ENCODE data around the gene MINK1.

MINK1 gene

GRCh38 chr17:4836221-4836620, 3.1 kb downstream of the MINK1 start:
- WGBS, 2 experiments (ENCODE audit: insufficient coverage in 2 of 2), result 100% methylated on average over 3 of the region's 4 CpGs; no CpG with 5 or more reads in 1 of the 2 experiments
- Histone ChIP-seq H3K4me1 (ENCODE audit: control insufficient read depth, insufficient read depth, low read length, poor library complexity, severe bottlenecking) (peaks cover 30% of the 10 kb centered on the region), H3K4me3 (ENCODE audit: extremely low read depth, insufficient read depth, low read length, poor library complexity, severe bottlenecking) (no peak overlapping the region), H3K36me3 (ENCODE audit: control insufficient read depth, insufficient read depth, low read length) (peaks cover 31% of the 10 kb centered on the region), H3K9me3 (ENCODE audit: control insufficient read depth, low read length) (no peaks in the 10 kb centered on the region), H3K27ac (ENCODE audit: low read depth, low read length, severe bottlenecking) (no peak overlapping the region)

- Histone ChIP-seq H3K4me1 (ENCODE audit: control insufficient read depth, insufficient read depth, low read length, poor library complexity, severe bottlenecking) (peaks cover 30% of the 10 kb centered on the region), H3K4me3 (ENCODE audit: extremely low read depth, insufficient read depth, low read length, poor library complexity, severe bottlenecking) (no peak overlapping the region), H3K27ac (ENCODE audit: low read depth, low read length, severe bottlenecking) (peak overlapping the region; percentile 32), H3K36me3 (ENCODE audit: control insufficient read depth, insufficient read depth, low read length) (peaks cover 35% of the 10 kb centered on the region), H3K9me3 (ENCODE audit: control insufficient read depth, low read length) (no peaks in the 10 kb centered on the region)
- 86 to 87% methylated on average over 10 of the region's 13 CpGs for WGBS, 2 experiments (ENCODE audit: insufficient coverage in 2 of 2)
These were observed 4.5 kb downstream of the MINK1 start for GRCh38 chr17:4837471-4838308.

GRCh38 chr17:4838309-4838785, 5.2 kb downstream of the MINK1 start:
- no peaks in the 10 kb centered on the region for H3K9me3 ChIP-seq (ENCODE audit: control insufficient read depth, low read length)
- 60% methylated on average over 1 of the region's 3 CpGs; no CpG with 5 or more reads in 1 of the 2 experiments for WGBS, 2 experiments (ENCODE audit: insufficient coverage in 2 of 2)
- no peak overlapping the region for H3K4me3 ChIP-seq (ENCODE audit: extremely low read depth, insufficient read depth, low read length, poor library complexity, severe bottlenecking)
- peaks cover 30% of the 10 kb centered on the region for H3K4me1 ChIP-seq (ENCODE audit: control insufficient read depth, insufficient read depth, low read length, poor library complexity, severe bottlenecking)
- peaks cover 35% of the 10 kb centered on the region for H3K36me3 ChIP-seq (ENCODE audit: control insufficient read depth, insufficient read depth, low read length)
- H3K27ac ChIP-seq (ENCODE audit: low read depth, low read length, severe bottlenecking), result no peak overlapping the region

DNA sequence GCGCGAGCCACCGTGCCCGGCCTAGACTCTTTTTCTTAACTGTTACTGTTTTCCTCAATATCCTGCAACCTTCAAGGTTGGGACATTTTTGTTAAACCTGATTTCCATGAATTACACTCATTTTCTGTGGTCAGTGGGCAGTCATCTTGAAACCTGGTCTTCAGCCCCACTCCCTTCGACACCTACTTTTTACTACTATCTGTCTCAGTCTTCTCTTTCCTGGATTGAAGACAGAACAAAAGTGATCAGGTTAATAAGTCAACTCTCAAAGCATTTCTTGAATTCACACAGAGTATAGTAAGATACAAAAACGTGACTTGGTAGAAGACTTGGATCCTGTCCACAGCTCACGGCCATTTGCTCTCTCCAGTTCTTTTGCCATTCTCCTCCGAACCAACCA, 6.1 kb downstream of the MINK1 start:
- Histone ChIP-seq H3K9me3 (ENCODE audit: control insufficient read depth, low read length) (no peaks in the 10 kb centered on the region), H3K27ac (ENCODE audit: low read depth, low read length, severe bottlenecking) (no peak overlapping the region), H3K4me3 (ENCODE audit: extremely low read depth, insufficient read depth, low read length, poor library complexity, severe bottlenecking) (no peak overlapping the region), H3K4me1 (ENCODE audit: control insufficient read depth, insufficient read depth, low read length, poor library complexity, severe bottlenecking) (peaks cover 30% of the 10 kb centered on the region), H3K36me3 (ENCODE audit: control insufficient read depth, insufficient read depth, low read length) (peaks cover 43% of the 10 kb centered on the region)
- 96 to 97% methylated on average over 4 to 5 of the region's 8 CpGs for WGBS, 2 experiments (ENCODE audit: insufficient coverage in 2 of 2)

GRCh38 chr17:4839965-4840892, 7.1 kb downstream of the MINK1 start:
- Histone ChIP-seq H3K27ac (ENCODE audit: low read depth, low read length, severe bottlenecking) (no peak overlapping the region), H3K9me3 (ENCODE audit: control insufficient read depth, low read length) (no peaks in the 10 kb centered on the region), H3K4me1 (ENCODE audit: control insufficient read depth, insufficient read depth, low read length, poor library complexity, severe bottlenecking) (peaks cover 21% of the 10 kb centered on the region), H3K4me3 (ENCODE audit: extremely low read depth, insufficient read depth, low read length, poor library complexity, severe bottlenecking) (no peak overlapping the region), H3K36me3 (ENCODE audit: control insufficient read depth, insufficient read depth, low read length) (peaks cover 51% of the 10 kb centered on the region)
- 95 to 98% methylated on average over 6 to 7 of the region's 8 CpGs for WGBS, 2 experiments (ENCODE audit: insufficient coverage in 2 of 2)

GRCh38 chr17:4840893-4841242, 7.7 kb downstream of the MINK1 start:
- WGBS, 2 experiments (ENCODE audit: insufficient coverage in 2 of 2), result 81 to 86% methylated on average over 10 of the region's 10 CpGs
- Histone ChIP-seq H3K27ac (ENCODE audit: low read depth, low read length, severe bottlenecking) (no peak overlapping the region), H3K9me3 (ENCODE audit: control insufficient read depth, low read length) (no peaks in the 10 kb centered on the region)

GRCh38 chr17:4842376-4842775, 9.2 kb downstream of the MINK1 start:
- Histone ChIP-seq H3K27ac (ENCODE audit: low read depth, low read length, severe bottlenecking) (no peak overlapping the region), H3K36me3 (ENCODE audit: control insufficient read depth, insufficient read depth, low read length) (peaks cover 51% of the 10 kb centered on the region), H3K4me1 (ENCODE audit: control insufficient read depth, insufficient read depth, low read length, poor library complexity, severe bottlenecking) (peaks cover 16% of the 10 kb centered on the region), H3K9me3 (ENCODE audit: control insufficient read depth, low read length) (no peaks in the 10 kb centered on the region), H3K4me3 (ENCODE audit: extremely low read depth, insufficient read depth, low read length, poor library complexity, severe bottlenecking) (no peak overlapping the region)
- WGBS, 2 experiments (ENCODE audit: insufficient coverage in 2 of 2), result 94 to 100% methylated on average over 1 to 3 of the region's 3 CpGs

More at GRCh38 chr17:4840893-4841242, 7.7 kb downstream of the MINK1 start:
- peaks cover 55% of the 10 kb centered on the region for H3K36me3 ChIP-seq (ENCODE audit: control insufficient read depth, insufficient read depth, low read length)
- H3K4me1 ChIP-seq (ENCODE audit: control insufficient read depth, insufficient read depth, low read length, poor library complexity, severe bottlenecking), result peaks cover 18% of the 10 kb centered on the region
- H3K4me3 ChIP-seq (ENCODE audit: extremely low read depth, insufficient read depth, low read length, poor library complexity, severe bottlenecking), result no peak overlapping the region

DNA sequence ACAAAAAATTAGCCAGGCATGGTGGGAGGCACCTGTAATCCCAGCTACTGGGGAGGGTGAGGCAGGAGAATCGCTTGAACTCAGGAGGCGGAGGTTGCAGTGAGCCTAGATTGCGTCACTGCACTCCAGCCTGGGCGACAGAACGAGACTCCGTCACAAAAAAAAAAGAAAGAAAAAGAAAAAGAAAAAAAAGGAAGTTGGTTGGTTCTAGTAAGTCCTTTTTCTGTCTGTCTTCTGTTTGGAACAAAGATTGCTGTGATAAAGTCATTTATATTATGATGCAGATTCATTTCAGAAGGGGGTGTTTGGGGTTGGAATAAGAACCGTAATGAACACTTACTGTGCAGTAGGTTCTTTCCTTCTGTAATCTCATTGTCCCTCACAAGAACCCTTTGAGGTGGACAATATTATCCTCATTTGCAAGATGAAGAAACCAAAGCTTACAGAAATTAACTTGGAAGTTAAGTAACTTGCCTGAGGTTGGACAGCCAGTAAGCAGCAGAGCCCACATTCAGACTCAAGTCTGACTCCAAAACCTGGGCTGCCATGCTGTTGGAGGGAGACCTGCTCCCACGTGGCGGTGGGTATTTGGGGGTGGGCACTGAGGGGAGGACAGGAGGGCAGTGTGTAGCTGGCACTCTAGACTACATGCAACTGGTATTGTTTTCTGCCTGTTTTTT, 10.3 kb downstream of the MINK1 start:
- H3K27ac ChIP-seq (ENCODE audit: low read depth, low read length, severe bottlenecking), result no peak overlapping the region
- peaks cover 45% of the 10 kb centered on the region for H3K36me3 ChIP-seq (ENCODE audit: control insufficient read depth, insufficient read depth, low read length)
- H3K4me3 ChIP-seq (ENCODE audit: extremely low read depth, insufficient read depth, low read length, poor library complexity, severe bottlenecking), result no peak overlapping the region
- no peaks in the 10 kb centered on the region for H3K9me3 ChIP-seq (ENCODE audit: control insufficient read depth, low read length)
- WGBS, 2 experiments (ENCODE audit: insufficient coverage in 2 of 2), result 83 to 90% methylated on average over 5 to 9 of the region's 9 CpGs
- H3K4me1 ChIP-seq (ENCODE audit: control insufficient read depth, insufficient read depth, low read length, poor library complexity, severe bottlenecking), result peaks cover 14% of the 10 kb centered on the region

GRCh38 chr17:4845118-4845517, 12.0 kb downstream of the MINK1 start:
- H3K9me3 ChIP-seq (ENCODE audit: control insufficient read depth, low read length), result no peaks in the 10 kb centered on the region
- H3K27ac ChIP-seq (ENCODE audit: low read depth, low read length, severe bottlenecking), result no peak overlapping the region
- H3K36me3 ChIP-seq (ENCODE audit: control insufficient read depth, insufficient read depth, low read length), result peaks cover 37% of the 10 kb centered on the region
- peaks cover 18% of the 10 kb centered on the region for H3K4me1 ChIP-seq (ENCODE audit: control insufficient read depth, insufficient read depth, low read length, poor library complexity, severe bottlenecking)
- WGBS, 2 experiments (ENCODE audit: insufficient coverage in 2 of 2), result 85 to 90% methylated on average over 2 to 3 of the region's 5 CpGs
- H3K4me3 ChIP-seq (ENCODE audit: extremely low read depth, insufficient read depth, low read length, poor library complexity, severe bottlenecking), result no peak overlapping the region

GRCh38 chr17:4846635-4847390, 13.7 kb downstream of the MINK1 start:
- Histone ChIP-seq H3K36me3 (ENCODE audit: control insufficient read depth, insufficient read depth, low read length) (peaks cover 31% of the 10 kb centered on the region), H3K4me1 (ENCODE audit: control insufficient read depth, insufficient read depth, low read length, poor library complexity, severe bottlenecking) (peaks cover 17% of the 10 kb centered on the region), H3K9me3 (ENCODE audit: control insufficient read depth, low read length) (no peaks in the 10 kb centered on the region), H3K27ac (ENCODE audit: low read depth, low read length, severe bottlenecking) (no peak overlapping the region), H3K4me3 (ENCODE audit: extremely low read depth, insufficient read depth, low read length, poor library complexity, severe bottlenecking) (no peak overlapping the region)
- 82 to 87% methylated on average over 8 to 13 of the region's 13 CpGs for WGBS, 2 experiments (ENCODE audit: insufficient coverage in 2 of 2)
